PC-3 (cell line): Measurements from ENCODE around the gene NPTX1.

Experiments
- EZH2 ChIP-seq: fragments of 300-600 bp; sonication (generic); IDR thresholded peaks from one replicate; pipeline ENCODE4 v1.6.1; 2017; ENCODE audit warnings: antibody characterized with exemption, mild to moderate bottlenecking, low read length; ENCODE audit not compliant: unreplicated experiment
- TF ChIP-seq, protein P1 (sequence below): fragments of 300-600 bp; sonication (generic); conservative IDR thresholded peaks from 2 replicates; pipeline ENCODE4 v1.5.1; 2017; ENCODE audit warnings: antibody characterized with exemption, low read depth, mild to moderate bottlenecking, low read length

DNA sequence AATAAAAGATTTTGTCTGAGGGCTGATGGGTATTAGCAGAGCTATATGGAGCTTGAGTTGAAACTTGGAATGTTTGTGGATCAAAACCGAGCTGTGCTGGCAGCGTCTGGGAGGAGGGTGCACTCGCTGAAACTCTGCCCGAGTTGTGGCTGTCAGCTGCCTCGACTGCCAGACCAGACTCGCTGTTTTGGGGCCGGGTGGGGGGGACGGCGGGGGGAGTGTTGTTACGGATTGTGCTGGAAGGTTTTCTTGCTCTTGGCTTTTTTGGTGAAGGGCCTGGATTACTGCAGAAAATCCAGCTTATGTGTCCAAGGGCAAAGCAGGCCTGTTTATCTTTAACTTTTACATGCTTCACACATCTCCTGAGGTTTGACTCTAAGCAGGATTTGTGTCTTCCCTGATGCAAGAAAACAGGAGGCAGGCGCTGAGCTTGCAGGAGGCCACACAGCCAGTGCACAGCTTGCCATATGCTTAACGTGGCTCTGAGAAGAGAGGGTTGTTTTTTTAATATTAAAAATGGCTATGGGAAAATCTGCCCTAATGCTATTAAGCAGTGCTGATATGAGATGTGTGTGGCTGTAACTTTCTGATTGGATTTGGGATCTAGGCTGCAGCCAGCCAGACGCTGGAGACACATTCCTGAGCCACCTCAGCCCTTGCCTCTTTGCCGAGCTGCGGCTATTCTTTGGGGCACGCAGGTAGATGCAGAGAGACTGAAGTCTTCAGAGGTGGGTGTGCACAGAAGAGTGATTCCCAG, 47.7 kb upstream of the NPTX1 start:
- TF ChIP-seq, protein P1, sequence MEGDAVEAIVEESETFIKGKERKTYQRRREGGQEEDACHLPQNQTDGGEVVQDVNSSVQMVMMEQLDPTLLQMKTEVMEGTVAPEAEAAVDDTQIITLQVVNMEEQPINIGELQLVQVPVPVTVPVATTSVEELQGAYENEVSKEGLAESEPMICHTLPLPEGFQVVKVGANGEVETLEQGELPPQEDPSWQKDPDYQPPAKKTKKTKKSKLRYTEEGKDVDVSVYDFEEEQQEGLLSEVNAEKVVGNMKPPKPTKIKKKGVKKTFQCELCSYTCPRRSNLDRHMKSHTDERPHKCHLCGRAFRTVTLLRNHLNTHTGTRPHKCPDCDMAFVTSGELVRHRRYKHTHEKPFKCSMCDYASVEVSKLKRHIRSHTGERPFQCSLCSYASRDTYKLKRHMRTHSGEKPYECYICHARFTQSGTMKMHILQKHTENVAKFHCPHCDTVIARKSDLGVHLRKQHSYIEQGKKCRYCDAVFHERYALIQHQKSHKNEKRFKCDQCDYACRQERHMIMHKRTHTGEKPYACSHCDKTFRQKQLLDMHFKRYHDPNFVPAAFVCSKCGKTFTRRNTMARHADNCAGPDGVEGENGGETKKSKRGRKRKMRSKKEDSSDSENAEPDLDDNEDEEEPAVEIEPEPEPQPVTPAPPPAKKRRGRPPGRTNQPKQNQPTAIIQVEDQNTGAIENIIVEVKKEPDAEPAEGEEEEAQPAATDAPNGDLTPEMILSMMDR, result no peak
- no peak for TF ChIP-seq EZH2
